Measurements from ENCODE around the gene POMZP3.
"Not testable (repeated sequence)": the region's sequence is repeated elsewhere in the genome, so short reads cannot be mapped to it uniquely, and the experiment has no call there.

The POMZP3 gene

GRCh38 chr7:76626989-76627642 is at the start of gene POMZP3:
Gene POMZP3, minus strand, starts transcription at chr7:76627279. Its CDS starts 1,215 bp downstream, at chr7:76626064.
- DNase-seq: peak; percentile 34

- not testable (repeated sequence) for DNase-seq
Observed at GRCh38 chr7:76675783-76676182, 48.7 kb upstream of the POMZP3 start.

GRCh38 chr7:76673346-76673745 is 46.3 kb upstream of the POMZP3 start:
- DNase-seq: not testable (repeated sequence)

GRCh38 chr7:76659212-76659611 is 32.1 kb upstream of the POMZP3 start:
- DNase-seq: not testable (repeated sequence)

- DNase-seq: not testable (repeated sequence)
Observed at GRCh38 chr7:76656425-76656824, 29.3 kb upstream of the POMZP3 start.

GRCh38 chr7:76642620-76643019 is 15.5 kb upstream of the POMZP3 start:
- not testable (repeated sequence) for DNase-seq

GRCh38 chr7:76637061-76637691 is 10.1 kb upstream of the POMZP3 start:
- DNase-seq: not testable (repeated sequence)

GRCh38 chr7:76626581-76626980 is 498 bp downstream of the POMZP3 start:
- not testable (repeated sequence) for DNase-seq

- not testable (repeated sequence) for DNase-seq
Observed at GRCh38 chr7:76619439-76620190, 7.5 kb downstream of the POMZP3 start.

GRCh38 chr7:76613783-76614182 is 13.3 kb downstream of the POMZP3 start:
- DNase-seq: peak; percentile 29

- not testable (repeated sequence) for DNase-seq
Observed at GRCh38 chr7:76612232-76612631, 14.8 kb downstream of the POMZP3 start.

- DNase-seq: not testable (repeated sequence)
Observed at GRCh38 chr7:76609864-76610263, 17.2 kb downstream of the POMZP3 start.

- DNase-seq: not testable (repeated sequence)
Observed at GRCh38 chr7:76608469-76608868, 18.6 kb downstream of the POMZP3 start.

- peak; percentile 77 for DNase-seq
Observed at GRCh38 chr7:76606027-76606426, 21.1 kb downstream of the POMZP3 start.

- not testable (repeated sequence) for DNase-seq
Observed at GRCh38 chr7:76600650-76601049, 26.4 kb downstream of the POMZP3 start.

- not testable (repeated sequence) for DNase-seq
Observed at GRCh38 chr7:76600116-76600482, 27.0 kb downstream of the POMZP3 start.

GRCh38 chr7:76598590-76599264 is 28.4 kb downstream of the POMZP3 start:
- DNase-seq: peak; percentile 54

- not testable (repeated sequence) for DNase-seq
Observed at GRCh38 chr7:76597288-76597687, 29.8 kb downstream of the POMZP3 start.

GRCh38 chr7:76592694-76593093 is 34.4 kb downstream of the POMZP3 start:
- DNase-seq: not testable (repeated sequence)

- DNase-seq: not testable (repeated sequence)
Observed at GRCh38 chr7:76591602-76592304, 35.3 kb downstream of the POMZP3 start.

GRCh38 chr7:76591033-76591432 is 36.0 kb downstream of the POMZP3 start:
- DNase-seq: not testable (repeated sequence)

- DNase-seq: not testable (repeated sequence)
Observed at GRCh38 chr7:76588586-76588985, 38.5 kb downstream of the POMZP3 start.

All from NCI-H2171 treated with DMSO at 0.1 percent for 48 hours (cell line).